Measurements from ENCODE around the gene USP24.

- TF ChIP-seq CTCF (IDR thresholded peaks at IDR 0.05) (no peak), POLR2A (IDR thresholded peaks at IDR 0.05) (no peak)
These were observed 20.6 kb upstream of the USP24 start for GRCh38 chr1:55235722-55236121.
